ENCODE data around the gene SNX10.

DNA sequence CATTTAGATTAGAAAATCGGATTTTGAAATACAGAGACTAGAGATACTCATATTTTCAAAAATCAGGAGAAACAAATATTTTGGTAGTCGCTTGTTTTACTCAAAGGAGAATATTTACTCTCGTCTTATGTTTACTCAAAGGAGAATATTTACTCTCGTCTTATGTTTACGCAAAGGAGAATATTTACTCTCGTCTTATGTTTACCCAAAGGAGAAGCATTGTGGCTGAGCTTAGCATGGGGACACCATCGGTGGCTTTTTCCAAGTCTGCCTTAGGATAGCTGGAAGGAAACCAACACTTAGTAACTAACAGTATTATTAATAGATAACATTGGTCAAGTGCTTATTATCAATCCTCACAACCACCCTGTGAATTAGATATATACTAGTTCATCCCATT is 71.8 kb downstream of the SNX10 start:
- no peak for TF ChIP-seq CTCF (IDR thresholded peaks at IDR 0.05; ENCODE audit: low read length)
- TF ChIP-seq EZH2phosphoT487 (IDR thresholded peaks at IDR 0.05; ENCODE audit: low read length): no peak
